ENCODE data around the gene UCK2. TPM values are rescaled to one million over a fixed set of nuclear protein-coding genes. Genes with fewer than 3 reads are reported as not detected.

UCK2 gene
- total RNA-seq, 1 experiment from 2014 or later, result 67.2 TPM

- ChIA-PET CTCF (interaction anchor here (0.6 to 0.7 kb wide), 2 partner anchors 985 to 1719 kb away, joined by 3 to 4 read pairs; no protein-coding TSS in a partner anchor), POLR2A (interaction anchor here (0.6 kb wide), 1 partner anchor 26 kb away, joined by 4 read pairs; no protein-coding TSS in a partner anchor)
- H3K4me3 Mint-ChIP-seq (ENCODE audit: unreplicated experiment), result no peak overlapping the region
- Histone ChIP-seq H3K9me3 (no peaks in the 10 kb centered on the region), H3K36me3 (ENCODE audit: control insufficient read depth, insufficient read depth, low read length) (no peaks in the 10 kb centered on the region), H3K27me3 (replicated peaks; ENCODE audit: control insufficient read depth, insufficient read depth, low read length) (no peaks in the 10 kb centered on the region), H3K4me3 (ENCODE audit: low read depth, low read length) (no peak overlapping the region), H3K4me1 (peaks cover 47% of the 10 kb centered on the region)
- BruUV-seq (replicated peaks), result no TSS peak
- no peaks in the 10 kb centered on the region for H3K27me3 Mint-ChIP-seq (ENCODE audit: insufficient read depth, unreplicated experiment)
- DNase-seq, result no peak
- no peaks in the 10 kb centered on the region for H3K9me3 Mint-ChIP-seq (ENCODE audit: unreplicated experiment)
- TF ChIP-seq, protein P1, sequence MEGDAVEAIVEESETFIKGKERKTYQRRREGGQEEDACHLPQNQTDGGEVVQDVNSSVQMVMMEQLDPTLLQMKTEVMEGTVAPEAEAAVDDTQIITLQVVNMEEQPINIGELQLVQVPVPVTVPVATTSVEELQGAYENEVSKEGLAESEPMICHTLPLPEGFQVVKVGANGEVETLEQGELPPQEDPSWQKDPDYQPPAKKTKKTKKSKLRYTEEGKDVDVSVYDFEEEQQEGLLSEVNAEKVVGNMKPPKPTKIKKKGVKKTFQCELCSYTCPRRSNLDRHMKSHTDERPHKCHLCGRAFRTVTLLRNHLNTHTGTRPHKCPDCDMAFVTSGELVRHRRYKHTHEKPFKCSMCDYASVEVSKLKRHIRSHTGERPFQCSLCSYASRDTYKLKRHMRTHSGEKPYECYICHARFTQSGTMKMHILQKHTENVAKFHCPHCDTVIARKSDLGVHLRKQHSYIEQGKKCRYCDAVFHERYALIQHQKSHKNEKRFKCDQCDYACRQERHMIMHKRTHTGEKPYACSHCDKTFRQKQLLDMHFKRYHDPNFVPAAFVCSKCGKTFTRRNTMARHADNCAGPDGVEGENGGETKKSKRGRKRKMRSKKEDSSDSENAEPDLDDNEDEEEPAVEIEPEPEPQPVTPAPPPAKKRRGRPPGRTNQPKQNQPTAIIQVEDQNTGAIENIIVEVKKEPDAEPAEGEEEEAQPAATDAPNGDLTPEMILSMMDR (IDR thresholded peaks at IDR 0.05; ENCODE audit: insufficient read depth in 1 of 2, low read depth in 1 of 2, low read length in 1 of 2, severe bottlenecking in 1 of 2, unreplicated experiment in 1 of 2), result no peak
- H3K36me3 Mint-ChIP-seq (ENCODE audit: insufficient read depth, unreplicated experiment), result peaks cover 8% of the 10 kb centered on the region
- peaks cover 51% of the 10 kb centered on the region for H3K4me1 Mint-ChIP-seq (ENCODE audit: low read depth, unreplicated experiment)
- intact Hi-C loops (cut with micrococcal nuclease; ENCODE audit: unreplicated experiment), result no loop called here
- no peak overlapping the region for H3K27ac Mint-ChIP-seq (ENCODE audit: unreplicated experiment)
Measured at GRCh38 chr1:165856021-165856420, 28.6 kb downstream of the UCK2 start.

- Mint-ChIP-seq H3K27me3 (ENCODE audit: insufficient read depth, unreplicated experiment) (no peaks in the 10 kb centered on the region), H3K4me1 (ENCODE audit: low read depth, unreplicated experiment) (peaks cover 51% of the 10 kb centered on the region), H3K4me3 (ENCODE audit: unreplicated experiment) (no peak overlapping the region), H3K9me3 (ENCODE audit: unreplicated experiment) (no peaks in the 10 kb centered on the region), H3K36me3 (ENCODE audit: insufficient read depth, unreplicated experiment) (peaks cover 8% of the 10 kb centered on the region), H3K27ac (ENCODE audit: unreplicated experiment) (no peak overlapping the region)
- BruUV-seq (replicated peaks), result no TSS peak
- CTCF ChIA-PET, result interaction anchor here (0.6 to 0.7 kb wide), 2 partner anchors 984 to 1718 kb away, joined by 3 to 4 read pairs; no protein-coding TSS in a partner anchor
- Histone ChIP-seq H3K4me1 (peaks cover 47% of the 10 kb centered on the region), H3K27me3 (replicated peaks; ENCODE audit: control insufficient read depth, insufficient read depth, low read length) (no peaks in the 10 kb centered on the region), H3K9me3 (no peaks in the 10 kb centered on the region), H3K36me3 (ENCODE audit: control insufficient read depth, insufficient read depth, low read length) (no peaks in the 10 kb centered on the region), H3K4me3 (ENCODE audit: low read depth, low read length) (no peak overlapping the region)
- intact Hi-C loops (cut with micrococcal nuclease; ENCODE audit: unreplicated experiment), result no loop called here
- no peak for DNase-seq
- TF ChIP-seq, protein P1 (IDR thresholded peaks at IDR 0.05; ENCODE audit: insufficient read depth in 1 of 2, low read depth in 1 of 2, low read length in 1 of 2, severe bottlenecking in 1 of 2, unreplicated experiment in 1 of 2), result no peak
- POLR2A ChIA-PET, result interaction anchor here (0.6 kb wide), 1 partner anchor 27 kb away, joined by 4 read pairs; no protein-coding TSS in a partner anchor
Measured at GRCh38 chr1:165856606-165857005, 29.2 kb downstream of the UCK2 start.

- BruUV-seq (replicated peaks), result no TSS peak
- Histone ChIP-seq H3K9me3 (no peaks in the 10 kb centered on the region), H3K4me3 (ENCODE audit: low read depth, low read length) (no peak overlapping the region), H3K4me1 (peaks cover 47% of the 10 kb centered on the region), H3K36me3 (ENCODE audit: control insufficient read depth, insufficient read depth, low read length) (no peaks in the 10 kb centered on the region), H3K27me3 (replicated peaks; ENCODE audit: control insufficient read depth, insufficient read depth, low read length) (no peaks in the 10 kb centered on the region)
- no peaks in the 10 kb centered on the region for H3K9me3 Mint-ChIP-seq (ENCODE audit: unreplicated experiment)
- no peak overlapping the region for H3K27ac Mint-ChIP-seq (ENCODE audit: unreplicated experiment)
- CTCF ChIA-PET, result no interaction called here
- peaks cover 8% of the 10 kb centered on the region for H3K36me3 Mint-ChIP-seq (ENCODE audit: insufficient read depth, unreplicated experiment)
- peaks cover 51% of the 10 kb centered on the region for H3K4me1 Mint-ChIP-seq (ENCODE audit: low read depth, unreplicated experiment)
- POLR2A ChIA-PET, result no interaction called here
- H3K4me3 Mint-ChIP-seq (ENCODE audit: unreplicated experiment), result no peak overlapping the region
- intact Hi-C loops (cut with micrococcal nuclease; ENCODE audit: unreplicated experiment), result no loop called here
- TF ChIP-seq, protein P1 (IDR thresholded peaks at IDR 0.05; ENCODE audit: insufficient read depth in 1 of 2, low read depth in 1 of 2, low read length in 1 of 2, severe bottlenecking in 1 of 2, unreplicated experiment in 1 of 2), result no peak
- H3K27me3 Mint-ChIP-seq (ENCODE audit: insufficient read depth, unreplicated experiment), result no peaks in the 10 kb centered on the region
- DNase-seq, result no peak
Measured at GRCh38 chr1:165857046-165857801, 29.8 kb downstream of the UCK2 start.
